HUDEP-2 (cell line): ENCODE data around the gene SARDH.

Experiments used
- DNase-seq, 76 experiments: peaks; one replicate each; lab custom pipeline; 2025; ENCODE audit not compliant: unreplicated experiment in 76 of 76; lab: John Stamatoyannopoulos, UW

Gene SARDH

GRCh38 chr9:133705576-133705975 lies 32.6 kb downstream of the SARDH start:
- no peak for DNase-seq

- no peak for DNase-seq
Observed at GRCh38 chr9:133704711-133705181, 33.4 kb downstream of the SARDH start.

- no peak for DNase-seq
Observed at GRCh38 chr9:133703591-133704399, 34.4 kb downstream of the SARDH start.

GRCh38 chr9:133702798-133703590 lies 35.2 kb downstream of the SARDH start:
- DNase-seq, result no peak

DNA sequence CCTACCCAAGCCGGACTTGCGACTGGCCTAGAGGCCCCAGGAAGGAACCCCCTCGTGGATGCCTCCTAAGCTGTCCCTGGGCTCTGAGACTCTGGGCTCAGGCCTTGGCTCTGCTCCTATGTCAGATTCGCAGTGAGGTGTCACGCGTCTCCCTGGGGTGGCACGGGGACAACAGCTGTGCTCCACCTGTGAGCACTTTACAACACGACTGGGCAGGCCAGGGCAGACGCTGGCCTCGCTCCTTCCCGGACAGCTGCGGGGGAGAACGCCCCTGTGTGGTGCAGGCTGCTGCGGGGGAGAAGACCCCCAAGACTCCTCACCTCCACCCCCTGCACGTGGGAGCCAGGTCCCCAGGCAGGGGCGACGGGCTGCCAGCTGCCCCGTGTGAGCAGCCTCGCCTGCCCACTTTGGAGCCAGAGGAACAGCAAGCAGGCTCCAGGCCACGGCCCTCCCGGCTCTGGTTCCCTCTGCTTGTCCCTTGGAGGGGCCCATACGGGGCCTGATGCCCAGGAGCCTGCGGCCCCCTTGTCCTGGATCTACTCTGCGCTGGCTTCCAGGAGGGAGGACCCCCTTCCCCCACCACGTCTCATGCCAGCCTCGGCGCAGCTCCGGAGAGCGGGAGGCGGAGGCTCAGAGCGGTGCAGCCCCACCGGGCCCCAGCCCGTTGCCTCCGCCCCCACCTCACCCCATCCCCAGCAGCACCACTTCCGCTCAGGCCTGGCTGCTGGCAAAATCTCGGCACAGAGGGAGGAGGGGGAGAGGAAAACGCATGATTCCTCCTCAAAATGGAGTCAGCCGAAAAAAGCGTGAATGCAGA lies 36.0 kb downstream of the SARDH start:
- no peak for DNase-seq

GRCh38 chr9:133701321-133701980 lies 36.7 kb downstream of the SARDH start:
- no peak for DNase-seq

GRCh38 chr9:133700819-133701320 lies 37.3 kb downstream of the SARDH start:
- DNase-seq, result no peak

GRCh38 chr9:133699546-133699945 lies 38.6 kb downstream of the SARDH start:
- no peak for DNase-seq

DNA sequence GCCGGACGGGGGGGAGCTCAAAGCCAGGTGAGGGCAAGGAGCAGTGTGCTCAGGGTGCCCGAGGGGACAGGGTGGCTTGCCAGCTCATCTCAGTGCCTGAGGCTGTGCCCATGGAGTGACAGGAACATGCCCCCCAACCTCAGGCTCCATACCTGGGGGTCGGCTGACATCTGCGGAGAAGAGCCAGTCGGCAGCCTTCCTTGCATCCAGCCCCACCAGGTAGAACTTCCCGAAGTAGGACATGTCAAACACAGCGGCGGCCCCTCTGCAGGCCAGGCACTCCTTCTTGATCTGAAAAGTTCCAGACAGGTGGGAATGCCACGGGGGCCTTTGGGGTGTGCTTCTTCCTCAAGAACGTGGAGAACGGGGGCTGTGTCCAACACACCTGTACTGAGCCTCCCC lies 42.1 kb downstream of the SARDH start:
- DNase-seq, result no peak

- no peak for DNase-seq
Observed at GRCh38 chr9:133694686-133695085, 43.5 kb downstream of the SARDH start.

DNA sequence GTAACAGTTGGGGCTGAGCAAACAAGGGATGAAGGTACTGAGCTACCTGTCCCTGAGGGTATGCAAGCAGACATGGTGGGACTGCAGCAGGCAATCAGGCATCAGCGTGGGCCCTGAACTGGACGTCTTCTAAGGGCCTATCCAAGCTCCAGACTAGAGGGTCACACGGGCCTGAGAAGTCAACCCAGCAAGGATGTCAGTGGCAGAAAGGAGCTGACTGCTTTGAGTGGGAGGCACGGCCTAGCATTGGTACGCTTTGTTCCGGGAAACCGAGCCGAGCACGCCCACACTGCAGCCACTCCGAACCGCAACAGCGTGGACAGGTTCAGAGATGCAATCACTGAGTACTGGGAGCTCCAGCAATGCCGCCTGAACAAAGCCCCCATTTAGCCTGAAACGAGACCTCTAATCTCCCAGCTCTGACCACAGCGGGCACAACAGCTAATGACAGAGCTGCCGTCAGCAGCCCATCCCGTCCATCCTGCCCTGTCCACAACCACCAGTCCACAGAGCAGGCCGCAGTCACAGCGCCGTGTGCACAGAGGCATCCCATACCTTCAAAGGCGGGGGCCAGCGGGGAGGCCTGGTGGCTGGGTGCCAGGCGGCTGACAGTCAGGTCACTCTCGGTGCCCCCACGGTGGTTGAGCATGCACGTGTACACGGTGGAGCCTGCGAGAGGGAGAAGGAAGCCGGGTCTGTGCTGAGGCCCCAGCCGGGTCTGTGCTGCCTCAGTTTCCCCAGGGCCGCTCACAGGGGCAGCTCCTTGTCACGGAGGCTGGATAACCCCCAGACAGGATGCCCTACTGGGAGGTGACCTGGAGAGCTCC lies 44.2 kb downstream of the SARDH start:
- DNase-seq, result no peak

GRCh38 chr9:133693116-133693515 lies 45.0 kb downstream of the SARDH start:
- no peak for DNase-seq

DNA sequence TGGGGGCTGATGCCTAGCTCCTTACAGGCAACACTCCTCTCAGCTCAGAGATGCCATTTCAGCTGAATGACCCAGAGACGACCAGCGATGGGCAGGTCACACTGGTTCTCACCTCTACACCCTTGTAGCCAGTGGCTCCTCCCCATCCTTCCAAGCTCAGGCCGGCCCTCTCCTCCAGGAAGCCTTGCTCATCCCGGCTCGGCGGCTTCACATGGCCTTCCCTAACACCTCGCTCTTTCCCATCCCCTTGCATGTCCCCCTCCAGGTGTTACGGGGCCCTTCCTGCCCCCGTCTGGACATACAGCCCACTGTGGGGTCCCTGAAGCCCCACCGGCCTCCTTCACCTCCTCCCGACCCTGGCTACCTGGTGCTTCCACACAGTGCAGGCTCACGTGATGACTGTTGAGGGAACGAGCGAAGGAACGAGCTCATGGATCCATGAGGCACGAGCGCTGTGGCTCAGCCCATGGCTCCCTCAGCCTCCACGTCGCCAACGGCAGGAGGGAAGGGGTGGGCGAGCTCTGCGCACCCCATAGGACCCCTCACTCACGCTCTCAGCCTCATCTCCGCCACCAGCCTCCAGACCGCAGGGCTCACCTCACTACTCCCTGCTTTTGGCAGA lies 45.7 kb downstream of the SARDH start:
- no peak for DNase-seq

DNA sequence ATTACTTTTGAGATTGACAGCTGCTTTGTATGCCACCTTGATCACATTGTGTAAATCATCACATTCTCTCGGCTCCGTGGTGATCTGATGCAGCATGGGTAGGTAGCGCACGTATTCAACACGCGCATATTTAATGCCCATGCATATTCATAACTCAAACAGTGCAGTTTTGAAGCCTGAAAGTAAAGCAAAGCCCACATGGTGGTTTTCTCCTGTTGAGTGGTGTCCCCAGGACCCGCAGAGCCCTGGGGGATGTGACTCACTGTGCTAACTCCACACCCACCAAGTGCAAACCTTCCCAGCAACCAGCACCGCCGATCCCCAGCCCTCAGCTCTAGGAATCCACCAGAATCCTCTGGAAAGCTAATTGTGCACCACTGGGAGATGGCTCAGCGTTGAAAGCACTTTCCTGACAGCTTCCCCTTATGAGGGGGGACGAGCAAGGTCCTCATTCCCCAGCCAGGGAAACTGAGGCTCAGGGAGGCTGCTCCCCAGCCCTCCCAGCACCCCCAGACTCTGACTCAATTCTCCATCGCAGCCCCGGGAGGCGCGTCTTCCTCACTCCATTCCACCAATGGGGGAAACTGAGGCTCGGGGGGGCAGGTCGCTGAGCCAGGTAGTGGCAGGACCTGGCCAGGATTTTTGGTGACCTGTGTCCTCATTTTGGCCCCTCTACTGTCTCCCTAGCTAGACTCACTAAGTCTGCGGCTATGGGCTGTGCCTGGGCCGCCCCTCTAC lies 46.4 kb downstream of the SARDH start:
- DNase-seq, result no peak

GRCh38 chr9:133691191-133691590 lies 47.0 kb downstream of the SARDH start:
- no peak for DNase-seq

GRCh38 chr9:133690081-133690561 lies 48.0 kb downstream of the SARDH start:
- DNase-seq, result no peak

DNA sequence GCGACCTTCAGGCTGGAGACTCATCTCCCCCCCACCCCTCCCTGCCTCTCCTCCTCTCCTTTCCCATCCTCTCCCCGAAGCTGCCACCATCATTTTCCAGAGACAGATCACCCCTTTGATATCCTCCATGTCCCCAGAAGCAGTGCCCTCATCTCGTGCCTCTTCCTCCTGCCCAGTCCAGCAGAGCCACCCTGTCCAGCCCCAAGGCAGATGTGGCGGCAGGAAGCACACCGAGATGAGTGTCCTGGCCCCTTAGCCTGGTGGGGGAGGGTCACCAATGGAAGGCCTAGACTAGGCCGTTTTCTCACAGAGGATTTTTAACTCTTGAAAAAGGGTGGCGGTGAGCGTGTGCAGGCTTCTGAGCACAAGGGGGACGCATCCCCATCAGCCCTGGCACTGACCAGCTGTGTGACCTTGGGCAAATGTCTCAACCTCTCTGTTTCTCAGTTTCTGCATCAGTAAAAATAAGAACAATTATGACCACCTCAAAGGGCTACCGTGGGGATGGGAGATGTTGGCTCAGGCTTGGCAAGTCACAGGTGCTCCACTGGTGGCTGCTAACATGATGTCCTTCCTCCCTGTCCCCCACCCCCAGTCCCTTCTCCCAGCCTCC lies 48.9 kb downstream of the SARDH start:
- DNase-seq, result no peak
